ENCODE measurements around the gene TMEM150B. TPM values are rescaled to one million over a fixed set of nuclear protein-coding genes. Genes with fewer than 3 reads are reported as not detected.

The TMEM150B gene
- total and polyA plus RNA-seq, 9 of the 15 experiments (the other 6 are each of a cell fraction or from before 2014, with no cell fraction given), result 0.47 to 1.3 (median 0.74) TPM; not detected in 2

DNA sequence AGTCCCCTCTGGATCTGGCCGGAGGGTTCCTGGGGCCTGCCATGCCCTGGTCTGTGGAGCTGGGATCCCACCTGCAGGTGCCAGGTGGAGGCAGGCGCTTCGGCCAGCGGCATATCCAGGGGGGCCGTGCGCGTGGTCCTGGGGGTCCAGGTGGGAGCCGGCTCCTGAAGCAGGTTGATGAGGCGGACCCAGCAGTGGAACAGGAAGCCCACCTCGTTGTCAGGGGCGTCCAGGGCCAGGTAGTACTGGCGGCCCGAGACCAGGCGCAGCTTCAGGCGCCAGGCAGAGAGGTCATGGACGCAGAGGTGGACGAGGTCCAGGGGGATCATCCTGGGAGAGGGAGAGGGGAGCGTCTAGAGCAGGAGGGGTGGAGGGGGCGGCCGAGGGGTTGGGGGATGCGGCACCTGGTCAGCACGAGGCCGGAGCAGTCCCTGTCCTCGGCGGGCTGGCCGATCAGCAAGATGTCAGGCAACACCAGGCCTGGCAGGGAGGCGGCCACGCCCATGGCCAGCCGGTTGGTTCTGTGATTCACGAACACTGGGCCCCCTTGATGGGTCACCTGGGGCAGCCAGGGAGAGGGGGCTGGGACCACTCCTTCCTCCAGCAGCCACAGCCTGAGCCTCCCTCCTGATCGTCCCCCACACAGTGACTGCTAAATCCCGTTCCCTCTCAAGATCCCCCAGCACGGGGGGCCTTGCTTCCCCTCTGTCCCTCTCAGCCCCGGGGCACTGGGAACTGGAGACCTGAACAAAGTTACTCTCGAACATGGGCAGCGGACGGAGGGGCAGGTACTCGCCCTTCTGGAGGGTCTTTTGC, 37.2 kb upstream of the TMEM150B start:
- peak overlapping the region in 1 of 2 experiments; percentile 74; a peak in 1 of 4 replicates for H3K9ac ChIP-seq (ENCODE audit: insufficient read depth in 1 of 2, low read depth in 2 of 2, low read length in 2 of 2)
- H3K4me2 ChIP-seq (ENCODE audit: insufficient read depth, low read length), result no peak overlapping the region
- POLR2A ChIA-PET, result interaction anchor here (0.6 kb wide), 1 partner anchor 44 kb away, joined by 3 read pairs; no protein-coding TSS in a partner anchor
- DNase-seq (ENCODE audit: extremely low read depth in 1 of 4, low spot score in 3 of 4) (no peak), ATAC-seq (no peak), FAIRE-seq (no peak)
- no TSS peak for BruUV-seq (replicated peaks)
- no peaks in the 10 kb centered on the region for H3K36me3 ChIP-seq (ENCODE audit: control insufficient read depth, insufficient read depth, low read length)
- H3K79me2 ChIP-seq (ENCODE audit: control insufficient read depth, insufficient read depth, low read length), result no peaks in the 10 kb centered on the region
- WGBS (ENCODE audit: insufficient coverage, low coverage, missing lambda C conversion rate), result 61% methylated on average over 15 of the region's 38 CpGs
- H2AFZ ChIP-seq (ENCODE audit: low read depth, low read length), result no peak overlapping the region
- H3K9me1 ChIP-seq (ENCODE audit: control insufficient read depth, insufficient read depth, low read length), result no peaks in the 10 kb centered on the region
- no peaks in the 10 kb centered on the region for H3K9me3 ChIP-seq (replicated peaks; ENCODE audit: control insufficient read depth, insufficient read depth, low read depth, low read length)
- intact Hi-C loops (cut with micrococcal nuclease), result no loop called here
- no peak overlapping the region for H3K27ac ChIP-seq (ENCODE audit: extremely low read depth, low read depth, low read length)
- CTCF ChIA-PET (ENCODE audit: low intra/inter-chr PET ratio), result no interaction called here
- TF ChIP-seq, protein P1, sequence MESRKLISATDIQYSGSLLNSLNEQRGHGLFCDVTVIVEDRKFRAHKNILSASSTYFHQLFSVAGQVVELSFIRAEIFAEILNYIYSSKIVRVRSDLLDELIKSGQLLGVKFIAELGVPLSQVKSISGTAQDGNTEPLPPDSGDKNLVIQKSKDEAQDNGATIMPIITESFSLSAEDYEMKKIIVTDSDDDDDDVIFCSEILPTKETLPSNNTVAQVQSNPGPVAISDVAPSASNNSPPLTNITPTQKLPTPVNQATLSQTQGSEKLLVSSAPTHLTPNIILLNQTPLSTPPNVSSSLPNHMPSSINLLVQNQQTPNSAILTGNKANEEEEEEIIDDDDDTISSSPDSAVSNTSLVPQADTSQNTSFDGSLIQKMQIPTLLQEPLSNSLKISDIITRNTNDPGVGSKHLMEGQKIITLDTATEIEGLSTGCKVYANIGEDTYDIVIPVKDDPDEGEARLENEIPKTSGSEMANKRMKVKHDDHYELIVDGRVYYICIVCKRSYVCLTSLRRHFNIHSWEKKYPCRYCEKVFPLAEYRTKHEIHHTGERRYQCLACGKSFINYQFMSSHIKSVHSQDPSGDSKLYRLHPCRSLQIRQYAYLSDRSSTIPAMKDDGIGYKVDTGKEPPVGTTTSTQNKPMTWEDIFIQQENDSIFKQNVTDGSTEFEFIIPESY (CRISPR knock-in tag; IDR thresholded peaks at IDR 0.05), result peak; percentile 27; the same call in 1 of the 2 replicates
- TF ChIP-seq ZNF586 (CRISPR knock-in tag; conservative IDR thresholded peaks at IDR 0.05) (no peak), BACH1 (tag; IDR thresholded peaks at IDR 0.05) (no peak), ELF4 (CRISPR knock-in tag; IDR thresholded peaks at IDR 0.05) (no peak), FIP1L1 (IDR thresholded peaks at IDR 0.05; ENCODE audit: low read depth, low read length, poor library complexity, severe bottlenecking) (no peak)
- TF ChIP-seq, protein P2, sequence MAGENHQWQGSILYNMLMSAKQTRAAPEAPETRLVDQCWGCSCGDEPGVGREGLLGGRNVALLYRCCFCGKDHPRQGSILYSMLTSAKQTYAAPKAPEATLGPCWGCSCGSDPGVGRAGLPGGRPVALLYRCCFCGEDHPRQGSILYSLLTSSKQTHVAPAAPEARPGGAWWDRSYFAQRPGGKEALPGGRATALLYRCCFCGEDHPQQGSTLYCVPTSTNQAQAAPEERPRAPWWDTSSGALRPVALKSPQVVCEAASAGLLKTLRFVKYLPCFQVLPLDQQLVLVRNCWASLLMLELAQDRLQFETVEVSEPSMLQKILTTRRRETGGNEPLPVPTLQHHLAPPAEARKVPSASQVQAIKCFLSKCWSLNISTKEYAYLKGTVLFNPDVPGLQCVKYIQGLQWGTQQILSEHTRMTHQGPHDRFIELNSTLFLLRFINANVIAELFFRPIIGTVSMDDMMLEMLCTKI (IDR thresholded peaks at IDR 0.05; ENCODE audit: partially characterized antibody), result no peak
- TF ChIP-seq, protein P3, sequence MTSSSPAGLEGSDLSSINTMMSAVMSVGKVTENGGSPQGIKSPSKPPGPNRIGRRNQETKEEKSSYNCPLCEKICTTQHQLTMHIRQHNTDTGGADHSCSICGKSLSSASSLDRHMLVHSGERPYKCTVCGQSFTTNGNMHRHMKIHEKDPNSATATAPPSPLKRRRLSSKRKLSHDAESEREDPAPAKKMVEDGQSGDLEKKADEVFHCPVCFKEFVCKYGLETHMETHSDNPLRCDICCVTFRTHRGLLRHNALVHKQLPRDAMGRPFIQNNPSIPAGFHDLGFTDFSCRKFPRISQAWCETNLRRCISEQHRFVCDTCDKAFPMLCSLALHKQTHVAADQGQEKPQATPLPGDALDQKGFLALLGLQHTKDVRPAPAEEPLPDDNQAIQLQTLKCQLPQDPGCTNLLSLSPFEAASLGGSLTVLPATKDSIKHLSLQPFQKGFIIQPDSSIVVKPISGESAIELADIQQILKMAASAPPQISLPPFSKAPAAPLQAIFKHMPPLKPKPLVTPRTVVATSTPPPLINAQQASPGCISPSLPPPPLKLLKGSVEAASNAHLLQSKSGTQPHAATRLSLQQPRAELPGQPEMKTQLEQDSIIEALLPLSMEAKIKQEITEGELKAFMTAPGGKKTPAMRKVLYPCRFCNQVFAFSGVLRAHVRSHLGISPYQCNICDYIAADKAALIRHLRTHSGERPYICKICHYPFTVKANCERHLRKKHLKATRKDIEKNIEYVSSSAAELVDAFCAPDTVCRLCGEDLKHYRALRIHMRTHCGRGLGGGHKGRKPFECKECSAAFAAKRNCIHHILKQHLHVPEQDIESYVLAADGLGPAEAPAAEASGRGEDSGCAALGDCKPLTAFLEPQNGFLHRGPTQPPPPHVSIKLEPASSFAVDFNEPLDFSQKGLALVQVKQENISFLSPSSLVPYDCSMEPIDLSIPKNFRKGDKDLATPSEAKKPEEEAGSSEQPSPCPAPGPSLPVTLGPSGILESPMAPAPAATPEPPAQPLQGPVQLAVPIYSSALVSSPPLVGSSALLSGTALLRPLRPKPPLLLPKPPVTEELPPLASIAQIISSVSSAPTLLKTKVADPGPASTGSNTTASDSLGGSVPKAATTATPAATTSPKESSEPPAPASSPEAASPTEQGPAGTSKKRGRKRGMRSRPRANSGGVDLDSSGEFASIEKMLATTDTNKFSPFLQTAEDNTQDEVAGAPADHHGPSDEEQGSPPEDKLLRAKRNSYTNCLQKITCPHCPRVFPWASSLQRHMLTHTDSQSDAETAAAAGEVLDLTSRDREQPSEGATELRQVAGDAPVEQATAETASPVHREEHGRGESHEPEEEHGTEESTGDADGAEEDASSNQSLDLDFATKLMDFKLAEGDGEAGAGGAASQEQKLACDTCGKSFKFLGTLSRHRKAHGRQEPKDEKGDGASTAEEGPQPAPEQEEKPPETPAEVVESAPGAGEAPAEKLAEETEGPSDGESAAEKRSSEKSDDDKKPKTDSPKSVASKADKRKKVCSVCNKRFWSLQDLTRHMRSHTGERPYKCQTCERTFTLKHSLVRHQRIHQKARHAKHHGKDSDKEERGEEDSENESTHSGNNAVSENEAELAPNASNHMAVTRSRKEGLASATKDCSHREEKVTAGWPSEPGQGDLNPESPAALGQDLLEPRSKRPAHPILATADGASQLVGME (CRISPR knock-in tag; IDR thresholded peaks at IDR 0.05), result no peak
- no peaks in the 10 kb centered on the region for H4K20me1 ChIP-seq (replicated peaks; ENCODE audit: control insufficient read depth, insufficient read depth, low read length)
- in situ Hi-C loops (cut with MboI), result no loop called here
- no peak overlapping the region for H3K4me3 ChIP-seq
- peaks cover 0 to 2% of the 10 kb centered on the region in 2 experiments; a peak in 2 of 5 replicates for H3K27me3 ChIP-seq (ENCODE audit: control insufficient read depth in 2 of 2, insufficient read depth in 2 of 2, low read length in 2 of 2)
- H3K4me1 ChIP-seq (replicated peaks in 1 of 2; ENCODE audit: control insufficient read depth in 2 of 2, insufficient read depth in 2 of 2, low read length in 2 of 2), result peaks cover 0 to 54% of the 10 kb centered on the region in 2 experiments; a peak in 2 of 5 replicates

Measured in K562 (cell line).